GM12874 (cell line): ENCODE measurements around the gene LAPTM4A.

ENCODE experiments used
- TF ChIP-seq, protein P1 (sequence below): IDR thresholded peaks from 2 replicates; pipeline ENCODE4 v1.5.1; 2011; ENCODE audit warnings: low read depth, mild to moderate bottlenecking, control low read depth, low read length, moderate library complexity; ENCODE audit not compliant: insufficient read depth

Gene LAPTM4A

DNA sequence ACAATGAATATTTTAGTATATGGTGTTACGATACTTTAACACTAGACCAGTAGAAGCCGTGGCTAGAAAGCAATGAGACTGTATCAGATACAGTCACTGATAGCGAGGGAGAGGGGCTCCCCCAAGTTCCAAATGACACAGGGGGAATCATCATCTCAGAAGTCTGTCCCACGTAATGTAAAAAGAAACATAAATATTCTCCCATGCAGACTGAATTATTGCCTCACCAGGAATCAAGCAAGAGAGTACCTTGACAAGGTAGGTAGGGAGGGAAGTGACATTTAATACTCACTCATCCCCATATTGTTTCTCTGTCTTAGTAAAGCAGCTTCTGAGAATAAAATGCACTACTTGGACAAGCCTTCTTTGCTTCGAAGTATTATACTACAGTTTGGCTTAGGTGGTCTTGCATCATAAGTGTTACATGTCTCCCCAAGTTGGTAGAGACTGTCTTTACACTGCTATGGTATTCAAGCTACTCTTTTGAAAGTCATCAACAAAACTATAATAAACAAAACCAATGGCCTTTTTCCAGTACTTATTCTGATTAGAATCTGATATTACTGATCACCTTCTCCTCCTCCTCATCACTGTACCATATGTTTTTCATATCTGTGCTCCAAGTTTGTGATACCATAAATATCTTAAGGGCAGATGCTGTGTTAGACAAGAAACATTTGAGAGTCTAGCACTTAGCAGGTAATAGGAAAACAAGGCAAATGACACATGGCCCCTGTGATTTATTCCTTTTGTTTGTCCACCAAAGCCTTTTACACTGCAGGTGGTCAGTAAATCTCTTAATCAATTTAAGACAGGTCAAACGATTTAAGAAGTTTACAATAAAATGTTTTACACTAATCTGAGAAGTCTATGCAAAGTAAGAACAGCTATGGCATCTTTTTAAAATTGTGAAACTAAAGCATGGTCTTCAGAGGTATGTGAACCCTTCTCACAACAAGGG lies 2.7 kb downstream of the LAPTM4A start:
- TF ChIP-seq, protein P1, sequence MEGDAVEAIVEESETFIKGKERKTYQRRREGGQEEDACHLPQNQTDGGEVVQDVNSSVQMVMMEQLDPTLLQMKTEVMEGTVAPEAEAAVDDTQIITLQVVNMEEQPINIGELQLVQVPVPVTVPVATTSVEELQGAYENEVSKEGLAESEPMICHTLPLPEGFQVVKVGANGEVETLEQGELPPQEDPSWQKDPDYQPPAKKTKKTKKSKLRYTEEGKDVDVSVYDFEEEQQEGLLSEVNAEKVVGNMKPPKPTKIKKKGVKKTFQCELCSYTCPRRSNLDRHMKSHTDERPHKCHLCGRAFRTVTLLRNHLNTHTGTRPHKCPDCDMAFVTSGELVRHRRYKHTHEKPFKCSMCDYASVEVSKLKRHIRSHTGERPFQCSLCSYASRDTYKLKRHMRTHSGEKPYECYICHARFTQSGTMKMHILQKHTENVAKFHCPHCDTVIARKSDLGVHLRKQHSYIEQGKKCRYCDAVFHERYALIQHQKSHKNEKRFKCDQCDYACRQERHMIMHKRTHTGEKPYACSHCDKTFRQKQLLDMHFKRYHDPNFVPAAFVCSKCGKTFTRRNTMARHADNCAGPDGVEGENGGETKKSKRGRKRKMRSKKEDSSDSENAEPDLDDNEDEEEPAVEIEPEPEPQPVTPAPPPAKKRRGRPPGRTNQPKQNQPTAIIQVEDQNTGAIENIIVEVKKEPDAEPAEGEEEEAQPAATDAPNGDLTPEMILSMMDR = no peak

DNA sequence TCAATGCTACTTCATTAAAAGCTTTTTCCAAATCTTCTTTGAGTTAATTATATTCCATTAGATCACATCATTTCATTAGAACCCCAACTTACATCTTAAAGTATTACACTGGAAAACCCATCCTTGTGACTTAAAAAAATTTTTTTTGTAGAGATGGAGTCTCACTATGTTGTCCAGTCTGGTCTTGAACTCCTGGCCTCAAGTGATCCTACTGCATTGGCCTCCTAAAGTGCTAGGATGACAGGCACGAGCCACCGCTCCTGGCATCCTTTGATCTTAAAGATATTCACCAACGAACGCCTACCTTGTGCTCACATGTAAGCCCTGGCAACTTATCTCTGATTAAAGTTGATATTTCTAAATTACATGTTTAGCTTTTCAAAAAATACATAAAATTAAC lies 6.7 kb downstream of the LAPTM4A start:
- TF ChIP-seq, protein P1 = no peak

DNA sequence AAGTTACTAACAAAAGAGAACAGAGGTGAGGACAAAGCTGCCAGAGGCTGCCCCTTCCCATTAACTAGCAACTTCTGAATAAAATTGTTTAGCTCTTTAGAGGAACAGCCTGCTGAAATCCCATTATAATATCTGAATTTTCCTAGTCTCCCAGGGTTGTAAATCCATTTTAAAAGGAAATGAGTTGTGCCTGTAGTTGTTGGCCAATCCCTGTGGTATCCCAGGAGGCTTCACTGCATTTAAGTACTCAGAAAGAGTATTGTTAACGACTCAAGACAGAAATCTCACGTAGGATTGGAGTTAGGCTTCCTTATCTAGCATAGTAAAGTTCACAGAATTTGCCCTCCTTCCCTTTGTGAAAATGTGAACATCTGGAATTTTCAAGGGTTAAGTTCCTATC lies 8.9 kb downstream of the LAPTM4A start:
- TF ChIP-seq, protein P1 = no peak

DNA sequence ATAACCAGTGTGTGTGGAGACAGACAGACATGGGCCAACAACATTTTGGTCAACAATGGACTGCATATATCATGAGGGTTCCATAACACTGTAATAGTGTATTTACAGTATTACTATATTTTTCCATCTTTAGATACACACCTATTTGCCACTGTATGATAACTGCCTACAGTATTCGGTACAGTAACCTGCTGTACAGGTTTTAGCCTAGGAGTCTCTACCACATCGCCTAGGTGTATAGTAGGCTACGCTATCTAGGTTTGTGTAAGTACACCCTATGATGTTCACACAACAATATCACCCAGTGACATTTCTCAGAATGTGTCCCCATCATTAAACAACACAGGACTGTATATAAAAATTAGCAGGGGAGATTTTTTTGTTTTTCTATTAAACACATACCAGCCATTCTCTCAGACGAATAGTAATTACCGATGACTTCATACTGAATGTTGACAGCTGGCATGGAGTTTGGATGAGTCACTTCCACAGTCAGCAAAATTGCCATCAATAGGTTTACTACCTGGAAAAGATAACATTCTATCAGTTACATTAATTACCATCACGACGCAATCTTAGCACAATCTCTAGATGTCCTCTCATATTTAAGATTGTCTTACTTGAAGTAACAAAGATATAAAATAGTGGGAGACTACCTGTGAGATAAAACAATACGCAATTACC lies 10.8 kb downstream of the LAPTM4A start:
- TF ChIP-seq, protein P1 = no peak

DNA sequence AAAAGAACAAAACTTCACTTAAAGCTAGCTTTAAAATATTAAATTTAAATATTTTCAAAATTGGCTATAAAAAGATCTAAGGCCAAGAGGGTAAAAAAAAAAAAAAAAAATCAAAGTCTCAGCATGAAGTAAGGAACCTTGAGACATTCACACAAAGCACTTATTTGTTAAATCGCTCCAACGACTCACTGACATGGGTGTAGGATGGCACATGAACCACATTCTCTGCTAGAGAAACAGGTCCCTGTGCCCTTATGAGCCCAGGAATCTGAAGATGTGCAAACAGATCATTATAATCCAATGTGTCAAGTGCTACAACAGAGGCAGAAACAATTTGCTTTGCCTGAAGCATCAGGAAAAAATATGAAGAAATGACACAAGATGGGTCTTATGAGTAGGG lies 13.8 kb downstream of the LAPTM4A start:
- TF ChIP-seq, protein P1 = no peak

DNA sequence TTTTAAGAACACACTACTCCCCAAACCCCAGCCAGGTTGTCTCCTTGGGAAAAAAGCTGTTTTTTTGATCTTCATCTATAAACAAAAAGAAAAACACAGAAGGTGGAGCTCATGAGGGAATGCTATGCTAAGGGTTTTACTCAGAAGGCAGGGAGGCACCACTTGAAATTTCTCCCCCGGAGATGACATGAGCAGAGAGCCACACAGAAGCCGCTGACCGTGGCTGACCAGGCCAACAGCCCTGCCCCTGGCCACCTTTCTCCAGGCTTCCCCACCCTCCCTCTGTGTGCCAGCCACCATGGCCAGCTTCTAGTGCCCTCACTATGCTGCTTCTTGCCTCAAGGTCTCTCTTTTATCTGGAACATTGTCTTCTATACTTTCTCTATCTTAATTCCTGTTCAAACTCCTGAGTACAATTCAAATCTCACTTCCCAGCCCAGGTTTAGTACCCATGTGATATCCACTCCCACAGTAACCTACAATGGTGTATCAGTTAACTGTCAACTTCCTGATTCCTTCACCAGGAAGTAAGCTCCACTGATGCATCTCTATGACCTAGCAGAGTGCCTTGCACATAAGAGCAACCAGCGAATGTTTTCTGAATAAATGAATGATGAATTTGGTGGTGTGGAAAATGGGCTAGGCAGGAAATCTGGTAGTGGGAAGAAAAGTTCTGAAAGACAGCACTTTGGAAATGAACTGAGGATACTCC lies 15.3 kb downstream of the LAPTM4A start:
- TF ChIP-seq, protein P1 = no peak

DNA sequence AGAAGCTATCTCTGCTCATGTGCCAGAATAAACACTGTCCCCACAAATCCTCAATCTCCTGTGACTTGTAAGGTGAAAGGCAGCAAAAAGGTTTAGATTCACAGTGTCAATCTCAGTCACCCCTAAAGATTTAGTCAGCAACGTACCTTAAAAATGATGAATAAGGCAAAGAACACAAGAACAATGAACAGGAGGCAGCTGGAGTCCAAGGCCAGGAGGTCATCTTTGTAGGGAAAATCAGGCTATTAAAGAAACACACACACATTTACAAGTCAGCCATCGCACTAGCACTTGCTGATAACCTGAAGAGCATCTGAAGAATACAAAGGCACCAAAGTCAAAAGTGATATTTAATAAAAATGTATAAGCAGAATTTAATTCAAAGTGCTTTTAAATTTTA lies 16.6 kb downstream of the LAPTM4A start:
- TF ChIP-seq, protein P1 = no peak
